DND-41 (cell line): Measurements from ENCODE around the gene SMPDL3B.

Source experiments
- ATAC-seq: fragments of 200-7000 bp; cut with Tn5 transposase; 3 replicates; pipeline ENCODE4 v1.9.1; 2021; ENCODE audit warnings: low read depth; ENCODE audit not compliant: insufficient read depth
- DNase-seq: peaks from one replicate; pipeline ENCODE4 v3.0.0-alpha.2; 2020
- H2AFZ ChIP-seq: 2 replicates; pipeline ENCODE4 v1.6.0; 2012; ENCODE audit warnings: low read depth, low read length
- H3K27ac ChIP-seq: 2 replicates; pipeline ENCODE4 v1.5.1; 2012; ENCODE audit warnings: low read length, inconsistent platforms
- H3K27me3 ChIP-seq: fragments of 200-600 bp; sonication (generic); 2 replicates; pipeline ENCODE4 v1.6.0; 2012; ENCODE audit warnings: low read length, mild to moderate bottlenecking, inconsistent platforms; ENCODE audit not compliant: insufficient read depth, poor library complexity
- H3K36me3 ChIP-seq: 2 replicates; pipeline ENCODE4 v1.5.1; 2012; ENCODE audit warnings: low read length, inconsistent platforms; ENCODE audit not compliant: insufficient read depth
- H3K4me1 ChIP-seq: 2 replicates; pipeline ENCODE4 v1.5.1; 2012; ENCODE audit warnings: mild to moderate bottlenecking, low read length; ENCODE audit not compliant: insufficient read depth
- H3K4me2 ChIP-seq: 2 replicates; pipeline ENCODE4 v1.6.0; 2012; ENCODE audit warnings: mild to moderate bottlenecking, moderate library complexity, low read length, inconsistent platforms; ENCODE audit not compliant: insufficient read depth
- H3K4me3 ChIP-seq, 2 experiments: fragments of 200-600 bp in 1 of 2; shearing (Covaris generic) in 1 of 2; 2 replicates each; pipeline ENCODE4 v1.5.1; 2012 to 2016; ENCODE audit warnings: inconsistent platforms in 2 of 2, low read length in 2 of 2, mild to moderate bottlenecking in 2 of 2, low read depth in 1 of 2, moderate library complexity in 1 of 2
- H3K79me2 ChIP-seq: 2 replicates; pipeline ENCODE4 v1.6.0; 2012; ENCODE audit warnings: low read length, inconsistent platforms; ENCODE audit not compliant: insufficient read depth
- H3K9ac ChIP-seq: 2 replicates; pipeline ENCODE4 v1.6.0; 2012; ENCODE audit warnings: low read depth, mild to moderate bottlenecking, inconsistent platforms, low read length, moderate library complexity
- H3K9me3 ChIP-seq: 2 replicates; pipeline ENCODE4 v1.5.1; 2012; ENCODE audit warnings: low read length, moderate library complexity, mild to moderate bottlenecking, inconsistent platforms; ENCODE audit not compliant: insufficient read depth, severe bottlenecking
- H4K20me1 ChIP-seq: 2 replicates; pipeline ENCODE4 v1.6.0; 2012; ENCODE audit warnings: low read length; ENCODE audit not compliant: insufficient read depth
- CTCF ChIP-seq: IDR thresholded peaks from 2 replicates; pipeline ENCODE4 v1.5.1; 2012; ENCODE audit warnings: borderline replicate concordance, low read length, moderate library complexity, mild to moderate bottlenecking; ENCODE audit not compliant: poor library complexity, severe bottlenecking; ENCODE audit errors: extremely low read depth
- EZH2 ChIP-seq: IDR thresholded peaks from 3 replicates; pipeline ENCODE4 v1.6.1; 2012; ENCODE audit warnings: borderline replicate concordance, low read depth, mild to moderate bottlenecking, moderate library complexity, low read length, inconsistent platforms; ENCODE audit not compliant: severe bottlenecking

SMPDL3B gene, protein sequence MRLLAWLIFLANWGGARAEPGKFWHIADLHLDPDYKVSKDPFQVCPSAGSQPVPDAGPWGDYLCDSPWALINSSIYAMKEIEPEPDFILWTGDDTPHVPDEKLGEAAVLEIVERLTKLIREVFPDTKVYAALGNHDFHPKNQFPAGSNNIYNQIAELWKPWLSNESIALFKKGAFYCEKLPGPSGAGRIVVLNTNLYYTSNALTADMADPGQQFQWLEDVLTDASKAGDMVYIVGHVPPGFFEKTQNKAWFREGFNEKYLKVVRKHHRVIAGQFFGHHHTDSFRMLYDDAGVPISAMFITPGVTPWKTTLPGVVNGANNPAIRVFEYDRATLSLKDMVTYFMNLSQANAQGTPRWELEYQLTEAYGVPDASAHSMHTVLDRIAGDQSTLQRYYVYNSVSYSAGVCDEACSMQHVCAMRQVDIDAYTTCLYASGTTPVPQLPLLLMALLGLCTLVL

GRCh38 chr1:27934818-27935549 is at the start of gene SMPDL3B:
TSS of gene SMPDL3B (plus strand) at chr1:27935000. CDS start at chr1:27935184, 184 bp downstream.
- Histone ChIP-seq H3K4me3 (no peak within 1 kb of the TSS), H3K27me3 (peaks cover 5% of the 10 kb centered on the region), H3K79me2 (no peaks in the 10 kb centered on the region), H3K9me3 (no peaks in the 10 kb centered on the region), H3K27ac (no peak within 1 kb of the TSS), H4K20me1 (no peaks in the 10 kb centered on the region), H3K9ac (no peak within 1 kb of the TSS), H3K4me2 (no peak within 1 kb of the TSS), H3K36me3 (no peaks in the 10 kb centered on the region), H3K4me1 (no peaks in the 10 kb centered on the region), H2AFZ (0 out of 2 replicates have a peak within 1 kb of the TSS, but pooled peaks have one; percentile 2)
- no peak for ATAC-seq
- TF ChIP-seq EZH2 (no peak), CTCF (no peak)
- DNase-seq = no peak

DNA sequence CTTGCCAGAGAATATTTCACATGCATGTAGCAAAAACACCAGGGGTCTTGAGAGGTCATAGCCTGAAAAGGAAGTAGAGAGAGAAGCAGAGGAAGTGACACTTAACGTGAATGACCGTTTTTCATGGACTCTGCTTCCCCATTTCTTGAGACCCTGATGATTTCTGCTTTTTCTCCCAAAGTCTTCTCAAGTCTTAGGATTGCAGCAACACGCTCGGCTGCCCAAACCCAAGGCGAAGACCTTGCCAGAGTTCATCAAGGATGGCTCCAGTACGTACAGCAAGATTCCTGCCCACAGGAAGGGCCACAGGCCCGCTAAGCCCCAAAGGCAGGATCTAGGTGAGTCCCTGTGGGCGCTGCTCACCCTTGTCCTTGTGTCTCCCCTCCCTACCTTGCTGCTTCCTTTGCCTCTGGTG is 49.7 kb upstream of the SMPDL3B start:
- H3K4me1 ChIP-seq = peaks cover 9% of the 10 kb centered on the region
- TF ChIP-seq EZH2 (no peak), CTCF (no peak)
- no peak overlapping the region for H3K27ac ChIP-seq
- H2AFZ ChIP-seq = no peak overlapping the region
- peaks cover 6% of the 10 kb centered on the region for H3K36me3 ChIP-seq
- no peak overlapping the region for H3K4me2 ChIP-seq
- no peak overlapping the region for H3K4me3 ChIP-seq
- H3K79me2 ChIP-seq = no peaks in the 10 kb centered on the region
- no peak overlapping the region for H3K9ac ChIP-seq
- no peaks in the 10 kb centered on the region for H3K9me3 ChIP-seq
- H4K20me1 ChIP-seq = no peaks in the 10 kb centered on the region
- DNase-seq (no peak), ATAC-seq (no peak)
- H3K27me3 ChIP-seq = no peaks in the 10 kb centered on the region

DNA sequence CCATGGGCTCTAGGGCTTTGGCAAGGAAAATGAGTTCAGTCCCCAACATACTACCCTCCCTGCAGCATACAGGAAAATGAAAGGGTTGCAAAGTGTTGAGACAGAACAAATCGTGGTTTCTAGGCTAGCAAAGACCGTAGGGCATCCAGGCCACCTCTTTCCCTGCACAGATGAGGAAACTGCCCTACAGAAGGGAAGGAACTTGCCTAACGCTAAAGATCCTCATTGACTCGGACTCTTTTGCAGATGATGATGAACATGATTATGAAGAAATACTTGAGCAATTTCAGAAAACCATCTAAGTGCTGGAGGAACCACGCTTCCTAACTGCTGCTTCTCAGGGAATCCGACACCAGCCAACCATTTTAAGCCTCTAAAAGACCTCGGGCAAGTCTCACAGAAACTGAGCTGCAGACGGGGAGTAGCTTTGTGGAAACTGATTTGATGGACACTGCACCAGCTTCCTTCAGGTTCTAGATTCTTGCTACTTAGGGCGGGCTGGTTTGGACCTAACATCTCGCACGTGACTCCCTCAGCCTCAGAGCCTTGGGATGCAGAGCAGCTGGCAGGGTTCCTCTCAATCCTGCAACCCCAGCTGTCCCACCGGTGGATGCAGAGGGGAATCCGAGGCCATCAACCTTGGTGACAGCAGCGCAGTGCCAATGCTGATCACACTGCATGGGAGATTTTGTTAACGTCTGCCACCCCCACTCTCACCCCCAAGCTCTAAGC is 49.0 kb upstream of the SMPDL3B start:
- H3K79me2 ChIP-seq = no peaks in the 10 kb centered on the region
- no peaks in the 10 kb centered on the region for H3K9me3 ChIP-seq
- TF ChIP-seq EZH2 (no peak), CTCF (no peak)
- no peak for ATAC-seq
- H3K4me3 ChIP-seq = no peak overlapping the region
- H3K27ac ChIP-seq = no peak overlapping the region
- H3K36me3 ChIP-seq = peaks cover 6% of the 10 kb centered on the region
- peaks cover 9% of the 10 kb centered on the region for H3K4me1 ChIP-seq
- no peak overlapping the region for H3K4me2 ChIP-seq
- no peaks in the 10 kb centered on the region for H3K27me3 ChIP-seq
- no peak overlapping the region for H2AFZ ChIP-seq
- H4K20me1 ChIP-seq = no peaks in the 10 kb centered on the region
- DNase-seq = no peak
- no peak overlapping the region for H3K9ac ChIP-seq
